Activated CD8-positive, alpha-beta T cell treated with anti-CD3 and anti-CD28 coated beads, Interleukin-2, amount 10 ng/mL, durations not matched to agents 7 days and 5 days (primary cell): ENCODE data around the gene RASAL2. TPM values are rescaled to one million over a fixed set of nuclear protein-coding genes. Genes with fewer than 3 reads are reported as not detected.
"Not testable (repeated sequence)": the region's sequence is repeated elsewhere in the genome, so short reads cannot be mapped to it uniquely, and the experiment has no call there.

Experiments used
- ATAC-seq: fragments of 150-1000 bp; cut with Tn5 transposase; one replicate; pipeline ENCODE4 v1.10.0; 2021; ENCODE audit warnings: moderate library complexity
- CTCF ChIA-PET: fragments of 350-600 bp; sonication (Branson Sonifier 250); formaldehyde crosslinking; loops from one replicate; lab custom pipeline; 2021; ENCODE audit warnings: antibody characterized with exemption; lab: Charles Lee
- POLR2A ChIA-PET: fragments of 350-600 bp; sonication (Branson Sonifier 250); formaldehyde crosslinking; loops from one replicate; lab custom pipeline; 2021; ENCODE audit warnings: antibody characterized with exemption; lab: Charles Lee
- DNase-seq: peaks from one replicate; pipeline ENCODE4 v3.0.0-alpha.2; 2020
- H3K27ac Mint-ChIP-seq: one replicate; pipeline ENCODE4 v1.8.0; 2021; ENCODE audit warnings: mild to moderate bottlenecking, mixed read lengths
- H3K27me3 Mint-ChIP-seq: one replicate; pipeline ENCODE4 v1.8.0; 2021; ENCODE audit warnings: low read depth, mixed read lengths
- H3K36me3 Mint-ChIP-seq: one replicate; pipeline ENCODE4 v1.8.0; 2021; ENCODE audit warnings: low read depth, mixed read lengths
- H3K4me1 Mint-ChIP-seq: one replicate; pipeline ENCODE4 v1.8.0; 2021; ENCODE audit warnings: low read depth, mixed read lengths
- H3K4me3 Mint-ChIP-seq: one replicate; pipeline ENCODE4 v1.8.0; 2021; ENCODE audit warnings: mild to moderate bottlenecking, mixed read lengths
- H3K9me3 Mint-ChIP-seq: one replicate; pipeline ENCODE4 v1.8.0; 2022; ENCODE audit warnings: mixed read lengths; ENCODE audit not compliant: insufficient read depth
- total RNA-seq, 2 experiments: library from RNA; stranded (reverse); gene quantifications; one replicate each; pipeline ENCODE4 v1.2.3, GENCODE V29; 2021

The RASAL2 gene
- total RNA-seq, 2 experiments from 2014 or later: not detected

DNA sequence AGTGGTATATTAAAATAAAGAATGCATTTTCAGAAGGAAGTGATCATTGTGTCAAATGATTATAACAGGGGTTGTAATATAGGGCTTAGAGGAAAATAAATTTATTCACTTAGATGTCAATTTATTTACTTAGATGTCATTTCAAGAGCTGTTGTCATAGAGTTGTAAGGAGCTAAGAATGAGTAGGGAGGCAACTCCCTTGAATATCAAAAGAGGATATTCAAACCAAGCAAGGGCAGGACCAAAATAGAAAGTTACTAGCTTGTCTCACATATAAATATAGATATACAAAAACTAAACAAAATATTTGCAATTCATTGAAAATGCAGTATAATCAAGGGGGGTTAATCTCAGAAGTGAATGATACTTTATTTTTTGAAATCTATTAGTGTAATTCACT is 16.0 kb upstream of the RASAL2 start:
- ChIA-PET CTCF (no interaction called here), POLR2A (no interaction called here)
- ATAC-seq: no peak
- Mint-ChIP-seq H3K27ac (no peak overlapping the region), H3K4me1 (no peaks in the 10 kb centered on the region), H3K36me3 (no peaks in the 10 kb centered on the region), H3K9me3 (no peaks in the 10 kb centered on the region), H3K4me3 (no peak overlapping the region), H3K27me3 (no peaks in the 10 kb centered on the region)
- no peak for DNase-seq

DNA sequence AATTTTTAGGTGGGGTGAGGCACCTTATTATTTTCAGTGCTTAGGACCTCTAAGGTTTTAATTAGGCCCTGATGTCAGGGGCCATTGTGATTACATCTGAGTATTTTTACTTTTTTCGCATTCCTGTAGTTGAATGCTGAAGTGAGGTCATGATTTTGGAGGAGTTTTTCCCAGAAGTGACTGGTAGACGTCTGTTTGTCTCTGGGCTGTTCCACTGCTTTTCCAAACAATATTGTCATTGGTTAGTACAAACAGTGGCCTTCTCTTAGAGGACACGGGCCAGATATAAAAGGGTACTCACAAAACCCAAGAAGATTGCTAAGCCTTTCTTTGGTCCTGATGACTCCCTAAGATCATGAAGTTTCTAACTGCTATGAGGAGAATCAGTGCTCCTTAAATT is 7.6 kb upstream of the RASAL2 start:
- no peaks in the 10 kb centered on the region for H3K4me1 Mint-ChIP-seq
- H3K4me3 Mint-ChIP-seq: no peak overlapping the region
- no peak for DNase-seq
- H3K9me3 Mint-ChIP-seq: no peaks in the 10 kb centered on the region
- ChIA-PET POLR2A (no interaction called here), CTCF (no interaction called here)
- ATAC-seq: no peak
- no peaks in the 10 kb centered on the region for H3K27me3 Mint-ChIP-seq
- no peak overlapping the region for H3K27ac Mint-ChIP-seq
- H3K36me3 Mint-ChIP-seq: no peaks in the 10 kb centered on the region

DNA sequence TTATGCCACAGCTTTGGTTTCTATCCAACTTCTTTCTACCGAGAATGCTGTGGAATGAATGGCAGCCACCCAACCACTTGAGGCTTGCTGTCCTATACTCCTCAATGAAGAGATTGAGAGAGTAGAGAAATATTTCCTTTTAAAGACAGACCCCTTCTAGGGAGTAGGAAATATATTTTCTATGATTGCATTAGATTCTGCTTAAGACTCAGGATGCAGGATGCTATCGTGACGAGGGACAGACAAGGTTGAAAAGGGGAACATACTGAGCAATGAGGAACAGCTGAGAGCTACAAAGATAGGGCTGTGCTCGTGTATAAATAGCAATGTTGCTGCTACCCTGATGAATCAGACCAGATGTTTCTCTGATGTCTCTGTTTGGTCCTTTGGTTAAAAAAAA is 7.1 kb upstream of the RASAL2 start:
- Mint-ChIP-seq H3K36me3 (no peaks in the 10 kb centered on the region), H3K9me3 (no peaks in the 10 kb centered on the region), H3K27me3 (peaks cover 4% of the 10 kb centered on the region), H3K4me3 (no peak overlapping the region), H3K4me1 (no peaks in the 10 kb centered on the region), H3K27ac (no peak overlapping the region)
- ChIA-PET CTCF (no interaction called here), POLR2A (no interaction called here)
- DNase-seq (no peak), ATAC-seq (no peak)

DNA sequence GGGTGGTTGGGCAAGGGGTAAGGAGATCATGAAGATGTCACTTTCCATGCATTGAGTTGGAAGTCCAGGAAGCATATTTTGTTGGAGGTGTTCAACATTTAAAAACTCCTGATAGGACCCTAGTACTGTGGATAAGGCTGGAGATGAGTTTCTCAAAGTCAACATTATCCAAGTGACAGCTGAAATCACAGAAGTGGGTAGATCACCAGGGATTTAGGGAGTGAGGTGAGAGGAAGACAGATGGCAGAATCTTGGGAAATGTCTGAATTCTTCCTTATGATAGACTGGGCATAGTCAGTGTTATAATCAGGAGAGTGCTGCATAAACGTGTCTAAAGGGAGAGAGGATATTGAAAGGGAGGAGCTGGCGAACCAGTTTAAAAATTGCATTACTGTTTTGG is 5.3 kb upstream of the RASAL2 start:
- no peaks in the 10 kb centered on the region for H3K9me3 Mint-ChIP-seq
- no peak for DNase-seq
- no peak for ATAC-seq
- peaks cover 6% of the 10 kb centered on the region for H3K4me1 Mint-ChIP-seq
- peaks cover 6% of the 10 kb centered on the region for H3K36me3 Mint-ChIP-seq
- ChIA-PET CTCF (no interaction called here), POLR2A (no interaction called here)
- no peak overlapping the region for H3K4me3 Mint-ChIP-seq
- H3K27me3 Mint-ChIP-seq: peaks cover 17% of the 10 kb centered on the region
- H3K27ac Mint-ChIP-seq: no peak overlapping the region

DNA sequence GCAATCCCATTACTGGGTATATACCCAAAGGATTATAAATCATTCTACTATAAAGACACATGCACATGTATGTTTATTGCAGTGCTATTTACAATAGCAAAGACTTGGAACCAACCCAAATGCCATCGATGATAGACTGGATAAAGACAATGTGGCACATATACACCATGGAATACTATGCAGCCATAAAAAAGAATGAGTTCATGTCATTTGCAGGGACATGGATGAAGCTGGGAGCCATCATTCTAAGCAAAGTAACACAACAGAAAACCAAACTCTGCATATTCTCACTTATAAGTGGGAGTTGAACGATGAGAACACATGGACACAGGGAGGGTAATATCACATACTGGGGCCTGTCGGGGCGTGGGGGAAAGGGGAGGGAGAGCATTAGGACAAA is 2.5 kb upstream of the RASAL2 start:
- CTCF ChIA-PET, H3K9me3 Mint-ChIP-seq, H3K4me3 Mint-ChIP-seq, H3K4me1 Mint-ChIP-seq, POLR2A ChIA-PET, H3K27ac Mint-ChIP-seq, DNase-seq, ATAC-seq, H3K36me3 Mint-ChIP-seq: not testable (repeated sequence)
- peaks cover 35% of the 10 kb centered on the region for H3K27me3 Mint-ChIP-seq

DNA sequence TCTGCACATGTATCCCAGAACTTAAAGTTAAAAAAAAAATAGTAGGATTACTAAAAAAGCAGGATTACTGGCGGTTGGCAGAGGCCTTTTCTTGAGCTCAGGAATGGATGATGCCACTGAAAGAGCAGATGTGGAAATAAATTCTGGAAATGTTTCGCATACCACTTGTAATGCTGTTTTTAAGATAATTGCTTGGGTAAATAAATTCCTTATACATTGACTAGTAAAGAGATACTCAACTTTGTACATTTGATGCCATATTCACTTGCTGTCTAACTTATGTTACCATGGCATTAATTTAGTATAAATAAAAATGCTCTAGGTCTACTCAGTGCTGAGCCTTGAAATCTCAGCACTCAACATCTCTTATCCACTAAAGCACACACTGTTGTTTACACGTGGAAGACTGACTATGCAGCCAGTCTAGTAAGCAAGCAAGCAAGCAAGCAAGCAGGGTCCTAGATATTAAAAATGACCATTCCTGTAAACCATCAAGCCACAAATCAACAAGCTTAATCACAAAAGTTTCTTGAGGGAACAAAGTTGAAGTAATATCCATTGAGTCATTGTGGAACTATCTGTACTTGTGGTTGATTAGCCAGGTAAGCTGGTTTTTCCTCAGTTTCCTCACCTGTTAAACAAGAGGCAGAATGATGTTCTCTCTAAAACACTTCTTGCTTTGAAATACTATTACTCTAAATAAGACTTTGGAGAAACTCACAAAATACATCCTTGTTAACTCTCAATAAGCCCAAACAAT is 1.7 kb upstream of the RASAL2 start:
- ChIA-PET POLR2A (no interaction called here), CTCF (no interaction called here)
- Mint-ChIP-seq H3K27me3 (peaks cover 35% of the 10 kb centered on the region), H3K4me1 (peaks cover 6% of the 10 kb centered on the region), H3K27ac (no peak overlapping the region), H3K9me3 (no peaks in the 10 kb centered on the region), H3K36me3 (peaks cover 6% of the 10 kb centered on the region), H3K4me3 (no peak overlapping the region)
- ATAC-seq (no peak), DNase-seq (no peak)

DNA sequence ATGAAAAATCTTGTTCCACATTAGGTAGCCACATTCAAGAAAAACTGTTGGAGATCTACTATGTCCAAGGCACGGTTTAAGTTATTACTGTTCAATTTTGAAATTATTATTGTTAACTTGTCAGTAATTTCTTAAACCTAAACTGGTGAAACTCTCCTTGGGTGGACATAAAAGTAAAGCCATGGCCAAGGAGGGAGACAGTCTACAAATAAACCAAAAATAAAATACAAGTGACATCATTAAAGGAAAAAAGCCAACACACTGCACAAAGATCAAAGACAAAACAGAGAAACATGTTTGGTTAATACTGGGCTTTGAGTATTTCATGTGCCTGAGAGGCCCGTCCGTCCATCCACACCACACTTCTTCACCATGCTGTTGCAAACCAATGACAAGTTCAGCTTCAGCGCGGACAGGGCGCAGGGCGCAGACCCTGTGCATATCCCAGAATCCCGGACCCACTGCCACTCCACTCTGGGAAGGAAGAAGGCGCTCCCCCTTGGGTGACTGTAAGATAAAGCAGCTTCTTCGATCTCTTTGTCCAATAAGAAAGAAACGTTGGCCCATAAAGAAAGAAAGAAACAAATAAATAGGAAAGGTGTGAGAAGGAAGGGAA is 918 bp upstream of the RASAL2 start:
- Mint-ChIP-seq H3K9me3 (no peaks in the 10 kb centered on the region), H3K4me3 (peak overlapping the region; percentile 10), H3K36me3 (peaks cover 6% of the 10 kb centered on the region), H3K27me3 (peaks cover 35% of the 10 kb centered on the region), H3K27ac (no peak overlapping the region), H3K4me1 (peaks cover 6% of the 10 kb centered on the region)
- DNase-seq (no peak), ATAC-seq (no peak)
- ChIA-PET CTCF (no interaction called here), POLR2A (no interaction called here)

DNA sequence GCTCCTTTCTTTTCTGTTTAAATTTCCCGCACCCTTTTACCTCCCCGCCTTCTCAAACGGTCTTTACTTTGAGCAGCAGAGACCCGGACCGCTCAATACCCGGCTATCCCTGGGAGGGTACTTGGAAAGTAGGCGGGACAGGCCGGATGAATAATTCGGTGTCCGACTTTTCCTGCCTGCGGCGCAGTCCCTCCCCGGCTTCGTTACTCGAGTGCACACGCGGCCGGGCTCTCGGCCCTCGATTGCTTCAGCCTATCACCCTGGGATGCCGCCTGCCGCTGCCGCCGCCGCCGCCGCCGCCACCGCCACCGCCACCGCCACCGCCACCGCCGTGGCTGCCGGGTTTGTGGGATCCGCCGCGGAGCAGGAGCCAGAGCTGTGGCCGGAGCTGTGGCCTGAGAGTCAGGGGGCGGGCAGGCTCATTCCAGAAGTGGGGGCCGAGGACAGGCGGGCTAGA is 382 bp upstream of the RASAL2 start:
- peak; percentile 21 for DNase-seq
- no peaks in the 10 kb centered on the region for H3K9me3 Mint-ChIP-seq
- peaks cover 6% of the 10 kb centered on the region for H3K4me1 Mint-ChIP-seq
- ChIA-PET CTCF (no interaction called here), POLR2A (no interaction called here)
- H3K4me3 Mint-ChIP-seq: peak overlapping the region; percentile 10
- H3K36me3 Mint-ChIP-seq: peaks cover 6% of the 10 kb centered on the region
- H3K27ac Mint-ChIP-seq: no peak overlapping the region
- peak; percentile 11 for ATAC-seq
- peaks cover 35% of the 10 kb centered on the region for H3K27me3 Mint-ChIP-seq

DNA sequence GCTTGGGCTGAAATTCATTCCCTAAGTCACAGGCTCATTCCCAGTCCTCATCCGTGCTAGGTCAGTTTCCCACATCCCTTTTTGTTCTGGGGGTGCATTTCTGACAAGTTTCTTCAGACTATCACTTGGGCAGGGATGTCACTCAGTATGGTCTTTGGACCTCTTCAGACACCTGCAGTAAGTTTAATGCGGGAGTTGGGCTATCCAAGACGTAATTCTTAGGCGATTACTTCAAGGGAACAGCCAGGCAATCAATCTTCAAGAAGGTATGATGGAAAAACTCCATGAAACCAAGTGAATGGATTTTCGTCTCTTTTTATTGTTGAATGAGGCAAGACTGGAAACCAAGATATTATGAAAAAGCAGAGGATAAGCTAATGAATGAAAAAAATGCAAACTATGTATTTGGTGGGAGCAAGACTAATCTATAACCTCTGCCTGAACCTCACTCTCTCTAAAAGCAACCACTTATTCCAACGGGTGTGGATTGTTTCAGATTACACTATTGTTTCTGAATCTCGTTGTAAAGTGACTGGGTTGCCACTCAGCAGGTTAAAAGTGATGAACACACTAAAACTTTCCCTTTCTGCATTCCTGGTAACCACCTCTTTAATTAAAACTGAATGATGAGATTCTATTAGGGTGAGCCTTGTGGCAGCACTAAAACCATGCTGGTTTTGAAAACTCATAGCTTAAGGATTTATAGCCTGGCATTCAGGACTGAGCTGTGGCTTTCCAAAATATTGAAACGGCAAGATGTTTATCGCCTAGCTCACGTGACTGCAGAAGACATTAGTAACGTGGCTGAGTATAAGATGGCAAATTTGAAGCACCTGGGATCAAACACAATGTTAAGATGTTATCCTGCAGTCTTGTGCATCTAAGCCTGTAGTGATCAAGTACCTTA is 1.1 kb downstream of the RASAL2 start:
- ATAC-seq (no peak), DNase-seq (no peak)
- Mint-ChIP-seq H3K36me3 (peaks cover 6% of the 10 kb centered on the region), H3K27me3 (peaks cover 35% of the 10 kb centered on the region), H3K27ac (no peak overlapping the region), H3K9me3 (no peaks in the 10 kb centered on the region), H3K4me1 (peaks cover 6% of the 10 kb centered on the region), H3K4me3 (no peak overlapping the region)
- POLR2A ChIA-PET: no interaction called here
- CTCF ChIA-PET: no interaction called here

DNA sequence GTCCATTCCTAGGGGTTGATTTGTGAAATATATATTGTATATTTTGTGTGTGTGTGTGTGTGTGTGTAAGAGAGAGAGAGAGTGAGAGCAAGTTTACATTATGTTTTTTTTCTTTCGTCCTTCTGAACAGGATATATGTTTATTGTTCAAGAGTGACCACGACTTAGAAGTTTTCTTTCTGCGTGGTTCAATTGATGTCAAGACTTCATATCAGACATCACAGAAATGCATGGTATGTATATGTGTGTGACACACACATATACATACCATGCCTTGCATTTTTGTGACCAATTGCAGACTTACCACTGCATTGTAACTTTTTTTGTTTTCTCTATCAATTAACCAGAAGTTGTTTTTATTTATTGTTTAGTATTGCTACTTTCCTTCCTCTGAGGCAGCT is 2.5 kb downstream of the RASAL2 start:
- H3K9me3 Mint-ChIP-seq: no peaks in the 10 kb centered on the region
- H3K36me3 Mint-ChIP-seq: peaks cover 6% of the 10 kb centered on the region
- ChIA-PET POLR2A (no interaction called here), CTCF (no interaction called here)
- no peak overlapping the region for H3K4me3 Mint-ChIP-seq
- ATAC-seq: no peak
- no peak overlapping the region for H3K27ac Mint-ChIP-seq
- H3K27me3 Mint-ChIP-seq: peaks cover 34% of the 10 kb centered on the region
- no peak for DNase-seq
- peaks cover 6% of the 10 kb centered on the region for H3K4me1 Mint-ChIP-seq

DNA sequence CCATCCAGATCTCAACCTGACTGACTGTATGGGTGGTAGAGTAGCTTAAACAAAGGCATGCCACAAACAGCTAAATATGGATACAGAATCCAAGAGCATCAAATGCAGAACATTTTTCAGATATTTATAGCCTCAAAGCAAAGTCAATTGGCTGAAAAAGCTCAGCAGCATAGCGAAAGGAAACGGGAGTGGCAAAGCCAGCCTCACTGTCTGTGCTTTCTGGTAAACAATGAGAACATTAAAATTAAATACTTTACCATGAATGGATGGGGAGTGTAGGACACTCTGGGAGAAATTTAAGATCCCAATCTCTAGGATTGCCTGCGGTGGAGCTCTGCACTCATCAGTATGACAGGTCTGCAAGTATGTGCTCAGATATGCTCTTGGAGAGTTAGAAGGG is 4.4 kb downstream of the RASAL2 start:
- Mint-ChIP-seq H3K9me3 (no peaks in the 10 kb centered on the region), H3K27me3 (peaks cover 20% of the 10 kb centered on the region), H3K27ac (no peak overlapping the region), H3K4me1 (peaks cover 2% of the 10 kb centered on the region), H3K4me3 (no peak overlapping the region), H3K36me3 (peaks cover 2% of the 10 kb centered on the region)
- ChIA-PET CTCF (no interaction called here), POLR2A (no interaction called here)
- DNase-seq (no peak), ATAC-seq (no peak)

DNA sequence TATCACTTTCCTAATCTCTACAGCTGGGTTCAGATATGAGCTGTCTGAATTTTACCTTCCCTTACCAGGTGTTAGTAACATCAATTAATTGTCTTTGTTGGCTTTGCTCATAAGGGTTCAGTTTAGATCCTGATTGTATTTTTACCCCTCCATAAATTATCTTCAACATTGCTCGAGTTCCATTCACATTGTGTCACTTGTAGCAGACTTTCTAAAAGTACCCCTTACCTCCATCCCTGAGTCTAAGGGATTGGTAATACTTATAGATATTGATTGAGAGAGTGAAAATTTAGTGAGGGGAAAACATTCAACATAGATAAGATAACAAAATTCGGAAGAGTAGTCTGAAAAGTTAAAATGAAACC is 7.3 kb downstream of the RASAL2 start:
- no peaks in the 10 kb centered on the region for H3K9me3 Mint-ChIP-seq
- H3K27ac Mint-ChIP-seq: no peak overlapping the region
- no peak overlapping the region for H3K4me3 Mint-ChIP-seq
- peaks cover under 1% of the 10 kb centered on the region for H3K27me3 Mint-ChIP-seq
- ATAC-seq (no peak), DNase-seq (no peak)
- no peaks in the 10 kb centered on the region for H3K4me1 Mint-ChIP-seq
- no peaks in the 10 kb centered on the region for H3K36me3 Mint-ChIP-seq
- POLR2A ChIA-PET: no interaction called here
- CTCF ChIA-PET: no interaction called here
